SK-N-SH (cell line): ENCODE results near the gene MCUB. TPM values are rescaled to one million over a fixed set of nuclear protein-coding genes. Genes with fewer than 3 reads are reported as not detected.

Experiments
- CTCF ChIA-PET: fragments of 300-600, 350-600 bp; formaldehyde crosslinking; extraction: SDS; loops from one replicate; lab custom pipeline; 2021; lab: Yijun Ruan, JAX
- POLR2A ChIA-PET: fragments of 350-600 bp; sonication (Branson Sonifier 250); formaldehyde crosslinking; extraction: SDS; loops from one replicate; lab custom pipeline; 2020; ENCODE audit warnings: antibody characterized with exemption, inconsistent platforms; lab: Yijun Ruan, JAX
- DNase-seq: peaks from one replicate; pipeline ENCODE4 v3.0.0; 2012
- H2AFZ ChIP-seq: fragments of 200-600 bp; sonication (generic); 2 replicates; pipeline ENCODE4 v1.8.1; 2016; ENCODE audit warnings: antibody characterized with exemption, mild to moderate bottlenecking, low read depth
- H3F3A ChIP-seq: fragments of 200-600 bp; sonication (generic); replicated peaks from 2 replicates; pipeline ENCODE3; 2016; ENCODE audit warnings: antibody characterized with exemption, mild to moderate bottlenecking; ENCODE audit not compliant: insufficient read depth
- H3K27ac ChIP-seq, 2 experiments: fragments of 200-500 bp in 1 of 2; fragments of 200-600 bp in 1 of 2; sonication (Bioruptor generic) in 1 of 2; sonication (generic), shearing (Covaris generic) in 1 of 2; 2 replicates each; pipeline versions ENCODE4 v1.5.1 to v1.6.1; 2014 to 2016; ENCODE audit warnings: low read depth in 2 of 2, inconsistent platforms in 1 of 2, low read length in 1 of 2, mild to moderate bottlenecking in 1 of 2, mixed read lengths in 1 of 2
- H3K27me3 ChIP-seq: fragments of 200-600 bp; sonication (generic), shearing (Covaris generic); 2 replicates; pipeline ENCODE4 v1.6.1; 2016; ENCODE audit warnings: mixed run types; ENCODE audit not compliant: insufficient read depth
- H3K36me3 ChIP-seq, 2 experiments: fragments of 200-500 bp in 1 of 2; fragments of 200-600 bp in 1 of 2; sonication (Bioruptor generic) in 1 of 2; sonication (generic) in 1 of 2; replicated peaks in 1 of 2; 2 replicates each; pipeline versions ENCODE3 to v1.5.1; 2014 to 2016; ENCODE audit warnings: low read length in 1 of 2, mild to moderate bottlenecking in 1 of 2; ENCODE audit not compliant: insufficient read depth in 2 of 2, control insufficient read depth in 1 of 2
- H3K4me1 ChIP-seq, 2 experiments: fragments of 200-500 bp in 1 of 2; fragments of 200-600 bp in 1 of 2; sonication (Bioruptor generic) in 1 of 2; sonication (generic), shearing (Covaris generic) in 1 of 2; 2 replicates each; pipeline versions ENCODE4 v1.5.1 to v1.6.1; 2014 to 2016; ENCODE audit warnings: low read depth in 1 of 2, low read length in 1 of 2, mixed run types in 1 of 2; ENCODE audit not compliant: insufficient read depth in 2 of 2, control insufficient read depth in 1 of 2
- H3K4me2 ChIP-seq: fragments of 200-600 bp; sonication (generic), shearing (Covaris generic); 2 replicates; pipeline ENCODE4 v1.6.1; 2017; ENCODE audit warnings: mixed run types
- H3K4me3 ChIP-seq, 2 experiments: fragments of 200-500 bp in 1 of 2; fragments of 200-600 bp in 1 of 2; sonication (Bioruptor generic) in 1 of 2; sonication (generic), shearing (Covaris generic) in 1 of 2; 2 replicates each; pipeline versions ENCODE4 v1.5.1 to v1.8.1; 2014 to 2016; ENCODE audit warnings: low read depth in 2 of 2, inconsistent platforms in 1 of 2, low read length in 1 of 2, mild to moderate bottlenecking in 1 of 2, mixed read lengths in 1 of 2, moderate library complexity in 1 of 2
- H3K79me2 ChIP-seq: fragments of 200-600 bp; sonication (generic); 2 replicates; pipeline ENCODE4 v1.8.1; 2017; ENCODE audit warnings: mild to moderate bottlenecking; ENCODE audit not compliant: insufficient read depth
- H3K9ac ChIP-seq: fragments of 200-600 bp; sonication (generic); 2 replicates; pipeline ENCODE4 v1.6.1; 2017; ENCODE audit warnings: mixed run types
- H3K9me2 ChIP-seq: fragments of 200-600 bp; sonication (generic); 2 replicates; pipeline ENCODE4 v1.6.1; 2017; ENCODE audit warnings: mixed run types
- H3K9me3 ChIP-seq: fragments of 200-600 bp; sonication (generic); 2 replicates; pipeline ENCODE4 v1.6.1; 2017; ENCODE audit warnings: mixed run types, mild to moderate bottlenecking, moderate library complexity
- H4K20me1 ChIP-seq: fragments of 200-600 bp; sonication (generic); 2 replicates; pipeline ENCODE4 v1.6.1; 2017; ENCODE audit warnings: mild to moderate bottlenecking, mixed run types; ENCODE audit not compliant: insufficient read depth
- ELF1 ChIP-seq: IDR thresholded peaks from 2 replicates; pipeline ENCODE4 v1.4.0; 2012
- EP300 ChIP-seq, 2 experiments: IDR thresholded peaks; 2 replicates each; pipeline versions ENCODE4 v1.4.0 to v1.6.1; 2012; ENCODE audit warnings: borderline replicate concordance in 1 of 2, low read depth in 1 of 2, low read length in 1 of 2
- EZH2phosphoT487 ChIP-seq: fragments of 200-600 bp; sonication (generic); IDR thresholded peaks from 2 replicates; pipeline ENCODE4 v1.6.1; 2017; ENCODE audit warnings: low read depth, mixed run types, mild to moderate bottlenecking, antibody characterized with exemption, moderate library complexity, borderline replicate concordance
- FOXJ3 ChIP-seq: sonication (generic); formaldehyde crosslinking; IDR thresholded peaks from 2 replicates; pipeline ENCODE4 v1.5.1; 2020; ENCODE audit warnings: mild to moderate bottlenecking, missing genetic modification reagents
- FOXM1 ChIP-seq: IDR thresholded peaks from 2 replicates; pipeline ENCODE4 v1.4.0; 2012; ENCODE audit warnings: low read depth, mild to moderate bottlenecking
- GATA2 ChIP-seq: sonication (generic); formaldehyde crosslinking; IDR thresholded peaks from 2 replicates; pipeline ENCODE4 v1.5.0; 2020; ENCODE audit warnings: mild to moderate bottlenecking, missing genetic modification reagents
- IRF3 ChIP-seq: fragments of 150-350 bp; IDR thresholded peaks from 2 replicates; pipeline ENCODE4 v1.6.1; 2016; ENCODE audit warnings: mild to moderate bottlenecking, low read depth, low read length
- JUND ChIP-seq: IDR thresholded peaks from 2 replicates; pipeline ENCODE4 v1.4.0; 2012
- MAX ChIP-seq: IDR thresholded peaks from 2 replicates; pipeline ENCODE4 v1.4.0; 2012; ENCODE audit warnings: low read depth
- MXI1 ChIP-seq: IDR thresholded peaks from 2 replicates; pipeline ENCODE4 v1.6.1; 2012; ENCODE audit warnings: mild to moderate bottlenecking, low read depth, low read length, improper control_type of control experiment
- NFIC ChIP-seq: IDR thresholded peaks from 2 replicates; pipeline ENCODE4 v1.4.0; 2012; ENCODE audit warnings: borderline replicate concordance
- PBX3 ChIP-seq: IDR thresholded peaks from 2 replicates; pipeline ENCODE4; 2012
- POLR2AphosphoS5 ChIP-seq: IDR thresholded peaks from 2 replicates; pipeline ENCODE4 v1.6.1; 2012; ENCODE audit warnings: low read depth, low read length
- RAD21 ChIP-seq: IDR thresholded peaks from 2 replicates; pipeline ENCODE4 v1.6.1; 2012; ENCODE audit warnings: mild to moderate bottlenecking, low read length
- RCOR1 ChIP-seq: fragments of 150-350 bp; IDR thresholded peaks from 2 replicates; pipeline ENCODE4 v1.6.1; 2017; ENCODE audit warnings: antibody characterized with exemption, low read length
- RXRA ChIP-seq: IDR thresholded peaks from 2 replicates; pipeline ENCODE4 v1.4.0; 2012; ENCODE audit warnings: low read depth, mild to moderate bottlenecking, borderline replicate concordance
- SIN3A ChIP-seq: IDR thresholded peaks from 2 replicates; pipeline ENCODE4 v1.6.1; 2012; ENCODE audit warnings: low read depth, mild to moderate bottlenecking, low read length, moderate library complexity, borderline replicate concordance
- SMC3 ChIP-seq: IDR thresholded peaks from 2 replicates; pipeline ENCODE4 v1.6.1; 2012; ENCODE audit warnings: low read depth, low read length, improper control_type of control experiment
- TAF1 ChIP-seq: IDR thresholded peaks from 2 replicates; pipeline ENCODE4 v1.6.1; 2012; ENCODE audit warnings: low read depth, mild to moderate bottlenecking, low read length, moderate library complexity, borderline replicate concordance
- TCF12 ChIP-seq: IDR thresholded peaks from 2 replicates; pipeline ENCODE4 v1.4.0; 2012
- TEAD4 ChIP-seq: IDR thresholded peaks from 2 replicates; pipeline ENCODE4 v1.4.0; 2012; ENCODE audit warnings: mild to moderate bottlenecking, borderline replicate concordance; ENCODE audit not compliant: insufficient read depth
- USF1 ChIP-seq: IDR thresholded peaks from 2 replicates; pipeline ENCODE4 v1.4.0; 2012; ENCODE audit warnings: low read depth, borderline replicate concordance
- USF2 ChIP-seq: fragments of 150-350 bp; IDR thresholded peaks from 2 replicates; pipeline ENCODE4 v1.6.1; 2017; ENCODE audit warnings: antibody characterized with exemption, low read length, low read depth, borderline replicate concordance
- WGBS: methylation state at CpG from one replicate; pipeline ENCODE4 v1.1.6; 2017; ENCODE audit warnings: low lambda C conversion rate; 5-methylcytosine and 5-hydroxymethylcytosine counted together
- polyA plus RNA-seq, 3 experiments: library from polyadenylated mRNA; depleted of rRNA; stranded (reverse); fragments of >200 nt; gene quantifications; 2 replicates each; pipeline ENCODE4 v1.2.3, GENCODE V29; 2012
- TF ChIP-seq, protein P1 (sequence below): IDR thresholded peaks from 2 replicates; pipeline ENCODE4 v1.6.1; 2012; ENCODE audit warnings: mild to moderate bottlenecking, low read depth, low read length, moderate library complexity

MCUB gene
- polyA plus RNA-seq, 1 of the 3 experiments (the other 2 are of a cell fraction): 39.3 TPM

DNA sequence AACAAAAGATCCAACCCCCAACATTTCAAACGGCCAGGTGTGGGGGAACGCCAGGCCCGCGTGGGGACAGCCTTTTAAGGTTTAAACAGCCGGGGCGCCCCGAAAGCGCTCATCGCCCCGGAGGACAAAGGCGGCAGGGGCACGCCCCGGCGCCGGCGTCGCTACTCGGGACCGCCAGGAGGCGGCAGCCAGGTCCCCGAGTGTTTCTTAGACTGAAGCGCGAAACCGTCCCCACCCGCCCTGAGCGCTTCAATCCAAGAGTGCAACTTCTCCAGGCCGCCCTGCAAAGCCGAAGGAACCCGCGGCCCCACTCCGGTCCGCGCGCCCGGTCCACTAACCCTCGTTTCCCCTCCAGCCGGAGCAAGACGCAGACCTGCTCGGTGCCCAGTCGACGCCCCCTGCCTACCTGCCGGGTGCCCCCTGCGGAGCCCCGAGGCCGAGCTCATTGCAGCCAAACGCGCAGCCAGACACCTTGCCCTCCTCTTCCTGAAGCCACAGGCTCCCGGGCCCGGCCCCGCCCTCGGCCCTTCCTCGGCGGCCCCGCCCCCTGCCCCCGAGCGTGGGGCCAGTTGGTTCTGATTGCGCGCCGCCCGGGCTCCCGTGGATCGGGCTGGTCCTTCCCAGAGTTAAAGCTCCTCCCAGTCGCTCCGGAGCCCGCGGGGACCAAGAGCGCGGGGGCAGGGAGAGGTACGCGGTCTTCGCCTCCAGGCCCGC lies 143.1 kb downstream of the MCUB start, which contains the start of gene CASP6:
Gene CASP6 (minus strand): TSS at position 496 of the 714 bp plus-strand sequence. CDS start 50 bp downstream, at position 446.
- Histone ChIP-seq H3K9me3 (no peaks in the 10 kb centered on the region), H3K79me2 (peaks cover 33% of the 10 kb centered on the region; the same call in 1 of the 2 replicates), H3K4me3 (peak within 1 kb of the TSS; percentile 74 to 98), H3K27me3 (no peaks in the 10 kb centered on the region), H2AFZ (peak within 1 kb of the TSS; percentile 97), H3F3A (peaks cover 20% of the 10 kb centered on the region), H3K36me3 (peaks cover under 1 to 9% of the 10 kb centered on the region in 2 experiments), H3K9me2 (no peaks in the 10 kb centered on the region), H3K4me2 (peak within 1 kb of the TSS; percentile 92), H3K27ac (peak within 1 kb of the TSS; percentile 64 to 67), H4K20me1 (no peaks in the 10 kb centered on the region), H3K9ac (peak within 1 kb of the TSS; percentile 91), H3K4me1 (peaks cover 8 to 13% of the 10 kb centered on the region in 2 experiments; a peak in 3 of 4 replicates)
- WGBS: 1% methylated on average over 22 of the region's 72 CpGs
- peak; percentile 87 for DNase-seq
- CTCF ChIA-PET: interaction anchor here (0.6 to 1.6 kb wide), 17 partner anchors 10 to 917 kb away, joined by 3 to 6 read pairs (median 3); partner anchors contain the start of genes CFI and SEC24B
- POLR2A ChIA-PET: interaction anchor here (1.7 kb wide), 1 partner anchor 112 kb away, joined by 3 read pairs; no protein-coding TSS in a partner anchor
- TF ChIP-seq MAX: peak; percentile 32; the same call in 1 of the 2 replicates
- no peak for TF ChIP-seq FOXJ3
- peak; percentile 51 for TF ChIP-seq MXI1
- TF ChIP-seq ELF1: no peak
- peak; percentile 42 for TF ChIP-seq RAD21
- TF ChIP-seq GATA2 (CRISPR knock-in tag): no peak
- no peak for TF ChIP-seq TAF1
- no peak for TF ChIP-seq RXRA
- TF ChIP-seq IRF3: no peak
- TF ChIP-seq RCOR1: no peak
- TF ChIP-seq JUND: no peak
- TF ChIP-seq NFIC: 0 out of 2 replicates have a peak, but pooled peaks have one; percentile 8
- TF ChIP-seq POLR2AphosphoS5: peak; percentile 51; the same call in 1 of the 2 replicates
- TF ChIP-seq, protein P1, sequence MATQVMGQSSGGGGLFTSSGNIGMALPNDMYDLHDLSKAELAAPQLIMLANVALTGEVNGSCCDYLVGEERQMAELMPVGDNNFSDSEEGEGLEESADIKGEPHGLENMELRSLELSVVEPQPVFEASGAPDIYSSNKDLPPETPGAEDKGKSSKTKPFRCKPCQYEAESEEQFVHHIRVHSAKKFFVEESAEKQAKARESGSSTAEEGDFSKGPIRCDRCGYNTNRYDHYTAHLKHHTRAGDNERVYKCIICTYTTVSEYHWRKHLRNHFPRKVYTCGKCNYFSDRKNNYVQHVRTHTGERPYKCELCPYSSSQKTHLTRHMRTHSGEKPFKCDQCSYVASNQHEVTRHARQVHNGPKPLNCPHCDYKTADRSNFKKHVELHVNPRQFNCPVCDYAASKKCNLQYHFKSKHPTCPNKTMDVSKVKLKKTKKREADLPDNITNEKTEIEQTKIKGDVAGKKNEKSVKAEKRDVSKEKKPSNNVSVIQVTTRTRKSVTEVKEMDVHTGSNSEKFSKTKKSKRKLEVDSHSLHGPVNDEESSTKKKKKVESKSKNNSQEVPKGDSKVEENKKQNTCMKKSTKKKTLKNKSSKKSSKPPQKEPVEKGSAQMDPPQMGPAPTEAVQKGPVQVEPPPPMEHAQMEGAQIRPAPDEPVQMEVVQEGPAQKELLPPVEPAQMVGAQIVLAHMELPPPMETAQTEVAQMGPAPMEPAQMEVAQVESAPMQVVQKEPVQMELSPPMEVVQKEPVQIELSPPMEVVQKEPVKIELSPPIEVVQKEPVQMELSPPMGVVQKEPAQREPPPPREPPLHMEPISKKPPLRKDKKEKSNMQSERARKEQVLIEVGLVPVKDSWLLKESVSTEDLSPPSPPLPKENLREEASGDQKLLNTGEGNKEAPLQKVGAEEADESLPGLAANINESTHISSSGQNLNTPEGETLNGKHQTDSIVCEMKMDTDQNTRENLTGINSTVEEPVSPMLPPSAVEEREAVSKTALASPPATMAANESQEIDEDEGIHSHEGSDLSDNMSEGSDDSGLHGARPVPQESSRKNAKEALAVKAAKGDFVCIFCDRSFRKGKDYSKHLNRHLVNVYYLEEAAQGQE: no peak
- peak; percentile 52 for TF ChIP-seq SMC3
- no peak for TF ChIP-seq FOXM1
- TF ChIP-seq TCF12: no peak
- no peak for TF ChIP-seq PBX3
- TF ChIP-seq SIN3A: 0 out of 2 replicates have a peak, but pooled peaks have one; percentile 22
- no peak for TF ChIP-seq USF2
- TF ChIP-seq TEAD4: no peak
- no peak for TF ChIP-seq USF1
- TF ChIP-seq EZH2phosphoT487: no peak
- no peak for TF ChIP-seq EP300 (IDR thresholded peaks at IDR 0.05; ENCODE audit: borderline replicate concordance in 1 of 2, low read depth in 1 of 2, low read length in 1 of 2)
